Cerebellar nuclear complex (tissue), 1 donor: ENCODE measurements around the gene PPBP.

Experiments
- DNase-seq, 2 experiments: peaks; one replicate each; lab custom pipeline; 2025; lab: John Stamatoyannopoulos, UW

PPBP gene

DNA sequence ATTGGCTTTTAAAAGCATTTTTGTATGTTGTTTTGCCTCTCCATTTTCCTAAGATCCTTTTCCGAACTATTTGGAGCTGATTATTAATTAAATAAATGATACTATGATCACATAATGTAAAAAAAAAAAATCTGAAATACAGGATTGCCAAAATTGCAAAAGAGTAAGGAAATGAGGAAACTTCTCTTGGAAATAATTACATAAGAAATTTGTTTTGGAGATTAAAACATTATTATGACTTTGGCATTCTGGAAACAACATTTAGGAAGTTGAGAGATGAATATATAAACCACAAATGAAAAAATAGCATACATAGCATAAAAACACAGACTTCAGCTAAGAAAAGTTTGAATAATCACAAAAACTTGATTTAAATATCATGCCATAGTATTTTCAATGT lies 39.7 kb downstream of the PPBP start:
- DNase-seq: no peak

DNA sequence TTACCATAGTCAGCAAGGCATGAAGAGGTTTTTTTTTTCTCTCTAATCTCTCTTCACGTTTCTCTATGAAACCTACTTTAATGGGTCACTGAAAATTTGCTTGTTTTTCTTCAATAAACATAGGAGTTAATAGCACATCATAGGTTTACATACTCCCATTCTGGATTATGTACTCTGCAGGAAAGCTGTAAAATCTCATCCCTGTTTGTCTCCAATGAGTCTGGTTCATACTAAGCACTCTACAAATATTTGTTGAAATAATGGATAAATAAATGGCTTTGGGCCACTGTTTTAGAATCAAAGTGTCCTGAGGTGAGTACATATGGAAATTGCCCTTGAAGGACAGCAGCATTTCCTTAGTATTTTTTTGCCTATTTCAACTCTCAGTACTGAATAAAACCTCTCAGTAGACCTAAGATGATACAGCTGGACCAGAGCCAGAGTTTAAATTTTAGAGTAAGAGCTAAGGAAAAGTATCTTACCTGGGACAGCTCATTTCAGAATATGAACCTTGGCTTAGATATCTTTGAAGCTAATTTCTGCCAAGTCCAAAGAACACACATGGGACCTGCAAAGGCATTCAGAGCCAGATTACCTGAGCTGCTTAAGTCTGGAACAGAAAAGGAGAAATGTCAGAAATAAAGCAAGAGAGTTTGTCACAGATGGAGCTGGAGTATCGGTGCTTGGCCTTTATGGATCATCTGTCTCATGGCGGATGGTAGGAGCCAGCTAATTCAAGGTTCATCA lies 40.6 kb downstream of the PPBP start:
- no peak for DNase-seq

DNA sequence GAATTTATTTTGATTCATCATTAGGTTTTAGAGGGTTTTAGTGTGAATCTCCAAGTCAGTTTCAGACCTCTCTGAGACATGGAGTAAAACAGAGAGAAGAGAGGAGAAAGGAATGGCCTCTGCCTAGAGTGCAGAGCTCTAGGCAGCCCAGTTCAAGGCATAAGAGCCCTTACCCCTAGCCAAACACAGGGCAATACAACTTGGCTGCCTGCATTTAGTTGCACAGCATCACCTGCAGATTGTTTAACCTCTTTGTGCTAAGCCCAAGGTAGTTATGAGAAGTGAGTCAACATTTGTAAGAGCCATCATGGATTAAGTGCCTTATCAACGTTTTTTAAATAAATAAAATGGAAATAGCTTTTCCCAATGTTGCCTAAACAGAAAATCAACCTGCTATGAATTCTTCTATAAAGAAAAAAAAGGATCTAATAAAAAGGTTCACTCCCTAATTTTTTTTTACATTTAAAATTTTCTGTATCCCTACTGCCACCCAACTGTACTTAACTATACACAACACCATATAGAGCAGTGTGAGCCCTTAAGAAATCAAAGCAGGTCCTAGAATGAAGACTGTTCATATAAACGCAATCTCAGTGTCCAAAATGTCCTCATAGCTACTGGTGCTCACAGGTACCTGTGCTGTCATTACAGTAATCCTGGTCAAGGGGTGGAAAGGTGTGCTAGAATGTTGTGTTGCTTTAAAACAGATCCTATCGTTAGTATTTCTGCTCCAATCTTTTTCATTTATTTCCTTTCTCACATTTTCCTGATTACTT lies 42.1 kb downstream of the PPBP start:
- DNase-seq: no peak

DNA sequence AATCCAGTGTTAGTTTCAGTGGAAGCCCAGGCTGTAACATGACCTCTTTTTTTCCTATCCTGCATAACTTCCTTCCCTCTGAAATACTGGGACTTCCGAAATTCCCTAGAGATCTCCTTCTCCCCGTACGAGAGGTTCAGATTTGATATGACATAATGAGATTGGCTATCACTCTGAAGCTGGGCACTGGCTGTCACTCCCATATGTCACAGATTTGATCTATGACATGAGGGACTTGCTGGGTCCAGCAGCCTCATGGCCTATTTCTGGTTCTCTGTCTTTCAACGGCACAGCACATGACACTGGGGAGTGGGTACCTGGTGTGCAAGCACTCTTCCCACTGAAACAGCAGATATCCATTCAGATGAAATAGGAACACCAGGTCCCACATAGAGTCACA lies 42.9 kb downstream of the PPBP start:
- DNase-seq: no peak

DNA sequence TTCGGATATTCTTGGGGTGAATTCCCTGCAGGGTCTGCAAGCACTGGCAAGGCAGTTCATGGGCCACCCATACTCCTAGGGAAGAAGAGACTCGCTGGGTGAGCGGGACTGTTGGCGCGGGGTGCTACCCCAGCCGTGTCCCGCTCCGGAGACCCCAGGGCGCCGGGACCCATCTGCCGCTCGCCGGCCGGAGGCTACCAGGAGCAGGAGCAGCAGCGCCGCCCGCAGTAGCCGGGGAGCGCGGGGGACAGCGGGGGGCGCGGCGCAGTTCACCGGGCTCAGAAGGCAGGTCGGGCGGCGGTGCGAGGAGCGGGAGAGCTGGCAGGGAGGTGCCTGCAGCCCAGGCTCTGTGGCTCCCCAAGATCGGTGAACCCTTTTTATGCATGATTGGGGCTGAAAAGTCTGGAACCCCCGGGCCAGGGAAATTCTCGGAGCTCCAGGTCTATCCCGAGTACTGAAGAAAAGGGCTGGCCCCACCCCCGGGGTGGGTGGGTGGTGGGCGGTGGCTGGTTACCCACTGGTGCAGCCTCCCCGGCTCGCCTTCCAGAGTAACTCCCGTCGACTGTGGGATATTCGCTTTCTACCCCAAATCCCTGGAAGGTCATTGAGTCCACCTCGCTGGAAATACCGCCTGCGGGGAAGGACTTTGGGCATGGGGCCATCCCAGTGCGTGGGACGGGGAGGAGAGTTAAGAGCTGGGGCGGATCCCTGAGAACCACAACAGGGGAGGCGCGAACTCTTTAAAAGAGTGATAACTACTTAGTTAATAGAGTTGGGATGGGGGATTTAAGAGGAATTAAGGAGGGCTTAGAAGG lies 43.7 kb downstream of the PPBP start:
- no peak for DNase-seq

DNA sequence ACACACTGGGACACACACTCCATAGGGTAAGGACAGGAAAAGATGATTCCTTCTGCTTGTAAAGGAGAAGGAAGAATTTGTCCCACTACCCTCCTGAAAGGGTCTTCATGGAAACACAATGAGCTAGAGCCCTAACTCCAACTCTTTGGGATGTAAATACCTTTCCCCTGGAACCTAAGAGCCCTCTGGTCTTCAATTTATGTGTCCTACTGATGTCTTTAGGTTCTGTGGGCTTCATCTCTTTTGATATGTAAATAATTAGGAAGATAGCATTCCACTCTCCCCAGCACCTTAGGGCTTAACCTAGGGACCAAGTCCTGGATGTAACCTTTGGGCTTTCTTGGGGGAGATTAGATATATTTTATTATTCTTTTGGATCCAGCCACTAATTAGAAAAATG lies 44.4 kb downstream of the PPBP start:
- no peak for DNase-seq

DNA sequence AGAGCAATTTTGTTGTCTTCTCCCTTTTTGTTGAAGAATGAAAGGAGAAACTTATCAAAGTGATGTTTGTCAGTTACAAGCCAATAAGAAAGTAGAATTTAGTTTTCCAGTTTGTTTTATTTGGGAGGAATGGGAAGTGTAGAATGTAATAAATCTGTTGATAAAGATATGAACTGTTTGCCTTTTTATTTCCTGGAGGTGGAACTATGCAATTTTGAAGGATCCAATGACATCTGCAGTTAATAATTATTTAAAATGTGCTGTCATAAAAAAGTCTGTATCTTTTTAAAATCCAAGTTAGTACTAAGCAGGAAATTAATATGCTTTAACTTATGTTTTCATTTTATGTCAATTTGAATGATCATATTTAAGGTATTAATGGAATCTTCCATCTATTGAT lies 51.0 kb downstream of the PPBP start:
- DNase-seq: no peak
